NCI-H526 treated with DMSO at 0.1 percent for 48 hours (cell line): ENCODE data around the gene RET.

ENCODE experiments used
- DNase-seq: peaks from one replicate; lab custom pipeline; 2025; lab: John Stamatoyannopoulos, UW

RET gene

DNA sequence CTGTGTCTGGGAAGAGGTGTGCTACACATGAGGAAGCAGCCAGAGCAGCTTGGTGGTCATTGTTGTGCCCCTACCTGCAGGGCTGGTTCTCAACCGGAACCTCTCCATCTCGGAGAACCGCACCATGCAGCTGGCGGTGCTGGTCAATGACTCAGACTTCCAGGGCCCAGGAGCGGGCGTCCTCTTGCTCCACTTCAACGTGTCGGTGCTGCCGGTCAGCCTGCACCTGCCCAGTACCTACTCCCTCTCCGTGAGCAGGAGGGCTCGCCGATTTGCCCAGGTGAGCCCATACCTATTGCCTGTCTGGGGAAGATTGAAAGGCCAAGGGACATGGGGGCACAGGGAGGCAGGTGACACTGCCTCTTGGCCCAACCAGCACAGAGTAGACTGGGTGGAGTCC is 32.1 kb downstream of the RET start:
- DNase-seq, result no peak

DNA sequence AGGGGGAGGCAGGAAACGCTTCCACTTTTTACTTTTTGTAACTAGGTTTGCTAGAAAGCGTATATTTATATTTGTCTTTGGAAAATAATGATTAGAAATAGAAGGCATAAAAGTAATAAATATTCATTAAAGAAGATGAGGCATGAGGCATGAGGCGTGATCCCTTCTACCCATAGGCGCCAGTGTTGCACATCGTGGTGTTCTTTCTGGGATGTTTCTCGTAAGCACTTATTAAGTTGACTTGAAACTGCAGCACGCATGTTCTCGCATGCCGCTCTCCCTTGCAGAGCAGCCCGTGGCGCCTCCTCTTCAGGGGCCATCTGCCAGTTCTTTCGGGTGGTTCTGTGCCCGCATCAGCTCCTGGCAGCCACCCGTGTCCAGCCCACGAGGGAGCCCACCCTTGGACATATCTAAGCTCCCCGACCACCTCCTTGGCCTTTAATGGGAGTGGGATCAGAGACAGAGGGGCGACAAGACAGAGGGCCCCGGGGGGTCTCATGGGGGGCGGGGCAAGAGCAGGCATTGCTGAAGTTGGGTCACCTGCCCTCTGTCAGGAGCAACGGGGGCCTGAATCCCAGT is 32.9 kb downstream of the RET start:
- DNase-seq, result no peak

DNA sequence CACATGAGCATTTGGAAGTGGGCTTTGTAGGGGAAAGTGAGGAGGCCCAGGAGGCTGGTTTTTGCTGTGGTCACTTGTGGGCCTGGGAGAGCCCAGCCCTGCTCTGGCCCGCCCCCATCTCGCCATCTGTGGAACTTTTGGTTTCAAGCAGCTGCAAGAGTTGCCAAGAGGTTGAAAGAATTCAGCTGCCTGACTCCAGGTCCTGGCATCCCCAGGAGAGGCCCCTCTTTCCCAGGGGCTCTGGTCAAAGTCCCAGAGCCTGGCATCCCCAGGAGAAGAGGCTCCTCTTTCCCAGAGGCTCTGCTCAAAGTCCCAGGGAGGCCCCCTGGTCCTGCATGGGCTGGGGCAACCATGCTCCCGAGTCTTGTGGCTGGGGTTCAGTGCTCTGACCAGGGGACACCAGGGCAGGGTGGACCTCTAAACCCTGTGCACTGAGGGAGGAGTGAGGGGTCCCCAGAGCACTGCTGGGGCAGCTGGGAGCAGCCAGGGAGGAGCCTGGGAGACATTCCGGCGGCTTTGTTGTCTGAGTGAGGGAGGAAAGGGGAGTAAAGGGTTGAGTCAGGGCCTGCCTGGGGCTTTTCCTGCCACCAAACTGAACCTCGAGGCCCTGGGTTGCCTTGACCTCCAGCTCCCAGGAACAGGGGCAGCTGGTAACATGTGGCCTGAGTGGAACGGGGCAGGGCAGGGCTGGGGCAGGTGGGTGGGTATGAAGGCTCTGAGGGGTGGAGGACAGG is 33.6 kb downstream of the RET start:
- DNase-seq, result no peak

GRCh38 chr10:43111101-43111500 is 34.2 kb downstream of the RET start:
- DNase-seq, result no peak

DNA sequence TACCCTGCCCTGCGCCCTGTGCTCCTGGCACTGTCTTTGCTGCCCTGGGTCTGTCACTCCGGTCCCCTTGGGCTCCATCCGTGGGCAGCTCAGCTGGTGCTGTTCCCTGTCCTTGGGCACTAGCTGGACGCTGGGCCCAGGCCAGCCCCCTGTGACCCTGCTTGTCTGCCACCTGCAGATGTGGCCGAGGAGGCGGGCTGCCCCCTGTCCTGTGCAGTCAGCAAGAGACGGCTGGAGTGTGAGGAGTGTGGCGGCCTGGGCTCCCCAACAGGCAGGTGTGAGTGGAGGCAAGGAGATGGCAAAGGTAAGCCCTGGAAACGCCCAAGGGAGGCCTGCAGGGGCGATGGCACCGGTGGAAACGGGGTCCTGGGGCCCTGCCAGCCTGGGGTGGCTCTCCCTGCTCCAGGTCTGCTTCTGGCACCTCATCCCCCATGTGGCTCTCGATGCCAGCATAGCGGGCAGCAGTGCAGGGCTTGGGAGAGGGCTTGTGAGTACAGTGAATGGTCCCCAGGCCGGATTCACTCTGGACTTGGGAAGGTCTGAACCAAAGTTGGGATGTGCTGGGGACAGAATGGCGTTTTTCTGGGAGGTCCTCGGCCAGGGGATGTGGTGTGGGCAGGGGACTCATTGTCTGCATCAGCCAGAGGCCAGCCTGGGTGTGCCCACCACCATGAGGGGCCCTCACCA is 35.2 kb downstream of the RET start:
- no peak for DNase-seq

DNA sequence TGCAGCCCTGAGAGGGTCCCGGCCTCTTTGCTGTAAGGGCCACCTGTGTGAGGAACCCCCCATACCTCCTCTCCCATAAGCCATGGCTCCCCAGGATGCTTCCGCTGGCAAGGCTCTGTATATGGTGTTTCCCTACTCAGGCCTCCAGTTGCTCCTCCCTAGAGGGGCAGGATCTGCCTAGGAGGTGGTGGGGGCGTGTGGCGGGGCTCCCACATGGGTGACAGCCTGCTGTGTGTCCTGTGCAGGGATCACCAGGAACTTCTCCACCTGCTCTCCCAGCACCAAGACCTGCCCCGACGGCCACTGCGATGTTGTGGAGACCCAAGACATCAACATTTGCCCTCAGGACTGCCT is 35.7 kb downstream of the RET start:
- DNase-seq, result no peak

DNA sequence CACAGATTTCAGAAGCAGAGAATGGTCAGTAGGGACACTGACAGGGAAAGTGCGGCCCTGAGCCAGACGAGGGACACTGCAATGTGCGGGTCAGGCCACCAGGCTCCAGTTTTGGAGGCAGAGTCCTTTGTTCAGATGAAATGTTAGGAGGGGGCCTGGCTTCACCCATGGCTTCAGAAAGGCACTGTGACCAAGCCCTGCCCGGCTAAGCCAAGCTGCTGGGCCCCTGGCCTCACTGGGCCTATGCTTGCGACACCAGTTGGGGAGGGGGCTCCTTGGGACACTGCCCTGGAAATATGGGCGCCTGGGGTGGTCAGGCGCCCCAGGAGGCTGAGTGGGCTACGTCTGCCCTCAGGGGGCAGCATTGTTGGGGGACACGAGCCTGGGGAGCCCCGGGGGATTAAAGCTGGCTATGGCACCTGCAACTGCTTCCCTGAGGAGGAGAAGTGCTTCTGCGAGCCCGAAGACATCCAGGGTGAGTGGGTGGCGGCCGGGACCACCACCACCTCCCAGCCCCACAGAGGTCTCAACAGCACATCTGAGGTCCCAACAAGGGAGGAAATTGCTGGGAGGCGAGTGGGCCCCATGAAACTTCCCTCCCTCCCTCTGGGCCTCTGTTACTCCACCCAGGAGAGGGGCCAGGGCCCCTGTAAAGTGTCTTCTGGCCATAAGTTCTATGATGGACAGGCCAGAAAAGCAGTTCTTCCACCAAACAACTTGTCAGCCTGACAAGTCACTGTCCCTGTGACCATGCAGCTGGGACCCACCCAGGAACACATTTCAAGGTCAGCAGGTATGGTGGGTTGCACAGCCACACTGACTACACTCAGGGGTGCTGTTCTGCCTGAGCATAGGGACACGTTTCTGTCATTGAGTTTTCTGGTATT is 36.6 kb downstream of the RET start:
- DNase-seq, result no peak

DNA sequence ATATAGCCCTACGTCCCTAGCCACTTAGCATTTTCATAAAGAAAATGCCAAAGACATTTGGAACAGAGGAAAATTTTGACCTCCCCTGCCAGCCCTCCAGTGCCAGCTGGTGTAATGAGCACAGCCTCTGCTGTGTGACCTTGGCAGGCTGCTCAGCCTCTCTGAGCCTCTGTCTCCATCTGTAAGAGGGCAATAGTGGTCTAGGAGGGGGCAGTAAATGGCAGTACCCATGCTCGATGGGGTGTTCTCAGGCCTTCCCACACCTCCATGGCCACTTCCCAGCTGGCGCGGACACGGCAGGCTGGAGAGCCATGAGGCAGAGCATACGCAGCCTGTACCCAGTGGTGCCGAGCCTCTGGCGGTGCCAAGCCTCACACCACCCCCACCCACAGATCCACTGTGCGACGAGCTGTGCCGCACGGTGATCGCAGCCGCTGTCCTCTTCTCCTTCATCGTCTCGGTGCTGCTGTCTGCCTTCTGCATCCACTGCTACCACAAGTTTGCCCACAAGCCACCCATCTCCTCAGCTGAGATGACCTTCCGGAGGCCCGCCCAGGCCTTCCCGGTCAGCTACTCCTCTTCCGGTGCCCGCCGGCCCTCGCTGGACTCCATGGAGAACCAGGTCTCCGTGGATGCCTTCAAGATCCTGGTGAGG is 37.3 kb downstream of the RET start:
- DNase-seq, result no peak

GRCh38 chr10:43114743-43115611 is 38.1 kb downstream of the RET start:
- no peak for DNase-seq

GRCh38 chr10:43115881-43116595 is 39.2 kb downstream of the RET start:
- no peak for DNase-seq

DNA sequence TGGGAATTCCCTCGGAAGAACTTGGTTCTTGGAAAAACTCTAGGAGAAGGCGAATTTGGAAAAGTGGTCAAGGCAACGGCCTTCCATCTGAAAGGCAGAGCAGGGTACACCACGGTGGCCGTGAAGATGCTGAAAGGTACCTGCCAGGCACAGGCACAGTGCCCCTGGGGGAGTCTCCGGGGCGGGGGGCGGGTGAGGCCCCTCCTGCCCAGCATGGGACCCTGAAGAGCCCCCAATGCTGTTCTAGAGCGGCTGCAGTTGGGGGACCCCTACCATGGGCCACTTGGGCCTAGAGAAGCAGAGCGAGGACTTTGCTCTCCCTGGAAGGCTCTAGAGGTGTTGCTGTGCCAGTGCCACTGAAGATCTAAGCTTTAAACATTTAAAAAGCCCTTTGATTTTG is 39.7 kb downstream of the RET start:
- DNase-seq, result no peak

- DNase-seq, result no peak
Measured at GRCh38 chr10:43117031-43117776, 40.3 kb downstream of the RET start.

DNA sequence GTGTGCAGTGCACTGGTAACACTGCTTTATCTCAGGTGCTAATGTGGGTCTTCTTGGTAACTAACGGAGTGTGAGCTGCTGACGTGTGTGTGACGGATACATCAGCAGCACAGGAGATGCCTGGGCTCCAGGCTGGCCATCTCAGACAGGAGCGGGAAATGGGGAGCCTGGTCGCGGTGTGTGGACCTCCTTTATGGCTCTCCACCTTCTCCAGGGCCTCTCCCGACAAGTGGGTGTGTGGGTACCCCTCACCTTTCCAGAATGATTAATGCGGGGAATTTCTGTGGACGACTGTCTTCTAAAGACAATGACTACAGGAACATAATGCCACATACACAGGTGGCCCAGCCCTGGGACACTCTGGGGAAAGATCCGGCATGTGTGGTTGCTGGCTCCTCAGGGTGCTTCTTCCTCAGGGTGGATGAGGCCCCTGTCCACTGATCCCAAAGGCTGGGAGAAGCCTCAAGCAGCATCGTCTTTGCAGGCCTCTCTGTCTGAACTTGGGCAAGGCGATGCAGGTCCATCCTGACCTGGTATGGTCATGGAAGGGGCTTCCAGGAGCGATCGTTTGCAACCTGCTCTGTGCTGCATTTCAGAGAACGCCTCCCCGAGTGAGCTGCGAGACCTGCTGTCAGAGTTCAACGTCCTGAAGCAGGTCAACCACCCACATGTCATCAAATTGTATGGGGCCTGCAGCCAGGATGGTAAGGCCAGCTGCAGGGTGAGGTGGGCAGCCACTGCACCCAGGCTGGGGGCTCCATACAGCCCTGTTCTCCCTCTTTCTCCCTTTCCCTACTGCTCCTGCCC is 41.1 kb downstream of the RET start:
- no peak for DNase-seq

- no peak for DNase-seq
Measured at GRCh38 chr10:43118631-43119415, 42.0 kb downstream of the RET start.

DNA sequence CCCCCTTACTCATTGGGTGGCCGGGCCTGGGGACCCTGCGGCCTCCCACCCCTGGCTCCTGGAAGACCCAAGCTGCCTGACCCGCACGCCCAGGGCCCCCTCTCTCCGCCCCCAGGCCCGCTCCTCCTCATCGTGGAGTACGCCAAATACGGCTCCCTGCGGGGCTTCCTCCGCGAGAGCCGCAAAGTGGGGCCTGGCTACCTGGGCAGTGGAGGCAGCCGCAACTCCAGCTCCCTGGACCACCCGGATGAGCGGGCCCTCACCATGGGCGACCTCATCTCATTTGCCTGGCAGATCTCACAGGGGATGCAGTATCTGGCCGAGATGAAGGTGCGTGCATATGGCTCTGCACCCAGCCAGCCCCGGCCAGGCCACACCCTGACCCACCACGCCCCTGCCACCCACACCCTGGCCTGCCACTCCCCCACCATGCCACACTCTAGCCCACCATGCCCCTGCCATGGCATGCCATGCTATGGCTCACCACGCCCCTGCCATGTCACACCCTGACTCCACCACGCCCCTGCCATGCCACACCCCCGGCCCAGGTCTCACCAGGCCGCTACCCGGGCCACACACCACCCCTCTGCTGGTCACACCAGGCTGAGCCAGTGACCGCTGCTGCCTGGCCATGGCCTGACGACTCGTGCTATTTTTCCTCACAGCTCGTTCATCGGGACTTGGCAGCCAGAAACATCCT is 42.7 kb downstream of the RET start:
- DNase-seq, result no peak

- no peak for DNase-seq
Measured at GRCh38 chr10:43120116-43120928, 43.5 kb downstream of the RET start.

- no peak for DNase-seq
Measured at GRCh38 chr10:43120929-43121314, 44.1 kb downstream of the RET start.
